ENCODE data around the gene COASY. TPM values are rescaled to one million over a fixed set of nuclear protein-coding genes. Genes with fewer than 3 reads are reported as not detected.

The COASY gene
- total and polyA plus RNA-seq, 2 experiments from 2014 or later = 60.1 to 72.1 TPM

- peaks cover 5% of the 10 kb centered on the region; the same call in 1 of the 2 replicates for H3K36me3 ChIP-seq (ENCODE audit: insufficient read depth)
Observed at GRCh38 chr17:42513686-42514085, 48.3 kb upstream of the COASY start.

GRCh38 chr17:42514279-42514678, 47.7 kb upstream of the COASY start:
- ATAC-seq (no peak), DNase-seq (ENCODE audit: low spot score) (no peak)
- Histone ChIP-seq H3K27ac (ENCODE audit: low read depth) (no peak overlapping the region), H3K4me1 (ENCODE audit: insufficient read depth) (peaks cover 9% of the 10 kb centered on the region), H3K36me3 (ENCODE audit: insufficient read depth) (no peaks in the 10 kb centered on the region; the same call in 1 of the 2 replicates), H3K27me3 (ENCODE audit: insufficient read depth) (no peaks in the 10 kb centered on the region), H3F3A (replicated peaks; ENCODE audit: low read depth) (no peaks in the 10 kb centered on the region), H3K9me2 (ENCODE audit: insufficient read depth) (no peaks in the 10 kb centered on the region), H3K4me3 (no peak overlapping the region), H3K79me2 (replicated peaks; ENCODE audit: insufficient read depth) (no peaks in the 10 kb centered on the region), H3K4me2 (no peak overlapping the region), H2AFZ (no peak overlapping the region), H4K20me1 (replicated peaks; ENCODE audit: insufficient read depth) (peaks cover 14% of the 10 kb centered on the region)
- peaks cover 19% of the 10 kb centered on the region for H3K36me3 Mint-ChIP-seq (ENCODE audit: low read depth)
- no peak overlapping the region for H3K27ac Mint-ChIP-seq
- H3K27me3 Mint-ChIP-seq (ENCODE audit: insufficient read depth, low read depth, poor library complexity) = peaks cover 22% of the 10 kb centered on the region
- H3K4me1 Mint-ChIP-seq = peaks cover 17% of the 10 kb centered on the region
- no peak overlapping the region for H3K4me3 Mint-ChIP-seq
- no peaks in the 10 kb centered on the region for H3K9me3 Mint-ChIP-seq
- TF ChIP-seq EZH2 (IDR thresholded peaks at IDR 0.05; ENCODE audit: low read depth, unreplicated experiment) = no peak
- TF ChIP-seq, protein P1, sequence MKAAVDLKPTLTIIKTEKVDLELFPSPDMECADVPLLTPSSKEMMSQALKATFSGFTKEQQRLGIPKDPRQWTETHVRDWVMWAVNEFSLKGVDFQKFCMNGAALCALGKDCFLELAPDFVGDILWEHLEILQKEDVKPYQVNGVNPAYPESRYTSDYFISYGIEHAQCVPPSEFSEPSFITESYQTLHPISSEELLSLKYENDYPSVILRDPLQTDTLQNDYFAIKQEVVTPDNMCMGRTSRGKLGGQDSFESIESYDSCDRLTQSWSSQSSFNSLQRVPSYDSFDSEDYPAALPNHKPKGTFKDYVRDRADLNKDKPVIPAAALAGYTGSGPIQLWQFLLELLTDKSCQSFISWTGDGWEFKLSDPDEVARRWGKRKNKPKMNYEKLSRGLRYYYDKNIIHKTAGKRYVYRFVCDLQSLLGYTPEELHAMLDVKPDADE (IDR thresholded peaks at IDR 0.05) = no peak
- TF ChIP-seq NANOG (IDR thresholded peaks at IDR 0.05; ENCODE audit: borderline replicate concordance) = no peak
- TF ChIP-seq REST (IDR thresholded peaks at IDR 0.05; ENCODE audit: unreplicated experiment) = no peak
- TF ChIP-seq EZH2phosphoT487 (IDR thresholded peaks at IDR 0.05; ENCODE audit: unreplicated experiment) = no peak
- no peak for TF ChIP-seq JUNB (IDR thresholded peaks at IDR 0.05; ENCODE audit: unreplicated experiment)
- TF ChIP-seq POLR2AphosphoS5 (IDR thresholded peaks at IDR 0.05; ENCODE audit: low read depth) = no peak

More at GRCh38 chr17:42513686-42514085, 48.3 kb upstream of the COASY start:
- no peaks in the 10 kb centered on the region for H3F3A ChIP-seq (replicated peaks; ENCODE audit: low read depth)
- H3K27me3 ChIP-seq (ENCODE audit: insufficient read depth) = no peaks in the 10 kb centered on the region
- H3K27ac ChIP-seq (ENCODE audit: low read depth) = no peak overlapping the region
- Mint-ChIP-seq H3K4me3 (no peak overlapping the region), H3K36me3 (ENCODE audit: low read depth) (peaks cover 21% of the 10 kb centered on the region), H3K9me3 (no peaks in the 10 kb centered on the region), H3K4me1 (peaks cover 12% of the 10 kb centered on the region), H3K27me3 (ENCODE audit: insufficient read depth, low read depth, poor library complexity) (peaks cover 19% of the 10 kb centered on the region), H3K27ac (no peak overlapping the region)
- H3K4me2 ChIP-seq = no peak overlapping the region
- no peak overlapping the region for H3K4me3 ChIP-seq
- H4K20me1 ChIP-seq (replicated peaks; ENCODE audit: insufficient read depth) = peaks cover 11% of the 10 kb centered on the region
- TF ChIP-seq CTCF (conservative IDR thresholded peaks at IDR 0.05; ENCODE audit: low read depth in 2 of 2) (no peak; a peak in 1 of 4 replicates), POLR2AphosphoS5 (IDR thresholded peaks at IDR 0.05; ENCODE audit: low read depth) (no peak), EZH2 (IDR thresholded peaks at IDR 0.05; ENCODE audit: low read depth, unreplicated experiment) (no peak), EZH2phosphoT487 (IDR thresholded peaks at IDR 0.05; ENCODE audit: unreplicated experiment) (no peak)
- no peak for DNase-seq (ENCODE audit: low spot score)
- no peaks in the 10 kb centered on the region for H3K79me2 ChIP-seq (replicated peaks; ENCODE audit: insufficient read depth)
- no peaks in the 10 kb centered on the region for H3K9me2 ChIP-seq (ENCODE audit: insufficient read depth)
- H3K4me1 ChIP-seq (ENCODE audit: insufficient read depth) = peaks cover 3% of the 10 kb centered on the region; the same call in 1 of the 2 replicates
- no peak overlapping the region for H2AFZ ChIP-seq
- no peak for ATAC-seq

Measured in GM23338 (cell line).